ENCODE data around the gene PRKCE.

Gene PRKCE

GRCh38 chr2:46170026-46170425 is 518.6 kb downstream of the PRKCE start:
- no peak for DNase-seq (ENCODE audit: low read depth)

GRCh38 chr2:46170611-46171350 is 519.3 kb downstream of the PRKCE start:
- no peak for DNase-seq (ENCODE audit: low read depth)

- no peak for DNase-seq (ENCODE audit: low read depth)
Measured at GRCh38 chr2:46171411-46171953, 520.0 kb downstream of the PRKCE start.

GRCh38 chr2:46171996-46172546 is 520.6 kb downstream of the PRKCE start:
- no peak for DNase-seq (ENCODE audit: low read depth)

- DNase-seq (ENCODE audit: low read depth): no peak
Measured at GRCh38 chr2:46173030-46173429, 521.6 kb downstream of the PRKCE start.

- DNase-seq (ENCODE audit: low read depth): no peak
Measured at GRCh38 chr2:46173636-46174250, 522.3 kb downstream of the PRKCE start.

- DNase-seq (ENCODE audit: low read depth): no peak
Measured at GRCh38 chr2:46174345-46175170, 523.1 kb downstream of the PRKCE start.

- DNase-seq (ENCODE audit: low read depth): peak; percentile 66
Measured at GRCh38 chr2:46175419-46175818, 523.9 kb downstream of the PRKCE start.

GRCh38 chr2:46177461-46178089 is 526.1 kb downstream of the PRKCE start:
- no peak for DNase-seq (ENCODE audit: low read depth)

- DNase-seq (ENCODE audit: low read depth): peak; percentile 89
Measured at GRCh38 chr2:46179037-46179621, 527.7 kb downstream of the PRKCE start.

- no peak for DNase-seq (ENCODE audit: low read depth)
Measured at GRCh38 chr2:46180189-46180588, 528.7 kb downstream of the PRKCE start.

GRCh38 chr2:46181306-46181705 is 529.8 kb downstream of the PRKCE start:
- DNase-seq (ENCODE audit: low read depth): no peak

GRCh38 chr2:46181789-46182530 is 530.5 kb downstream of the PRKCE start:
- DNase-seq (ENCODE audit: low read depth): no peak

GRCh38 chr2:46183426-46183825 is 532.0 kb downstream of the PRKCE start:
- DNase-seq (ENCODE audit: low read depth): no peak

GRCh38 chr2:46184794-46185583 is 533.5 kb downstream of the PRKCE start:
- no peak for DNase-seq (ENCODE audit: low read depth)

- DNase-seq (ENCODE audit: low read depth): no peak
Measured at GRCh38 chr2:46187112-46187618, 535.7 kb downstream of the PRKCE start.

- DNase-seq (ENCODE audit: low read depth): no peak
Measured at GRCh38 chr2:46188041-46188716, 536.7 kb downstream of the PRKCE start.

- no peak for DNase-seq (ENCODE audit: low read depth)
Measured at GRCh38 chr2:46193356-46193755, 541.9 kb downstream of the PRKCE start.

GRCh38 chr2:46193855-46194254 is 542.4 kb downstream of the PRKCE start:
- no peak for DNase-seq (ENCODE audit: low read depth)

Data from HS-27A (cell line).